Measurements from ENCODE around the gene ARHGDIG. TPM values are rescaled to one million over a fixed set of nuclear protein-coding genes. Genes with fewer than 3 reads are reported as not detected.

ARHGDIG gene
- total RNA-seq, 1 experiment from 2014 or later: 5.9 TPM

- no peak overlapping the region for H2AK5ac ChIP-seq (ENCODE audit: insufficient read length, low read length)
- H3K4me1 ChIP-seq (ENCODE audit: insufficient read depth, low read length): no peaks in the 10 kb centered on the region
- H3K79me1 ChIP-seq (ENCODE audit: insufficient read depth, low read depth, low read length, poor library complexity, severe bottlenecking): no peaks in the 10 kb centered on the region
- no peak overlapping the region for H3K9ac ChIP-seq (ENCODE audit: extremely low read depth, insufficient read length, low read length)
- H4K20me1 ChIP-seq (ENCODE audit: control insufficient read depth, insufficient read depth, insufficient read length): no peaks in the 10 kb centered on the region
- H3K36me3 Mint-ChIP-seq (ENCODE audit: insufficient read depth in 1 of 3, low read depth in 3 of 3): peaks cover 17 to 58% (median 35%) of the 10 kb centered on the region in 3 experiments; a peak in 6 of 7 replicates
- no peak overlapping the region for H3K4ac ChIP-seq (ENCODE audit: low read depth, low read length)
- H3K4me2 ChIP-seq (ENCODE audit: insufficient read depth, insufficient read length, low read length): no peak overlapping the region
- DNase-seq: no peak
- H3K23ac ChIP-seq (ENCODE audit: insufficient read length, low read depth, low read length): no peak overlapping the region
- no peak overlapping the region for H2AFZ ChIP-seq (ENCODE audit: low read length)
- H3K4me3 Mint-ChIP-seq: no peak overlapping the region; a peak in 1 of 5 replicates
- no peak overlapping the region for H3K18ac ChIP-seq (ENCODE audit: insufficient read length, low read depth, low read length)
- no peak overlapping the region for H4K91ac ChIP-seq (ENCODE audit: insufficient read length, low read depth, low read length)
- no peak overlapping the region for H2BK12ac ChIP-seq (ENCODE audit: insufficient read length, low read depth, low read length)
- no peaks in the 10 kb centered on the region for H3K9me3 ChIP-seq (ENCODE audit: control insufficient read depth, low read depth, low read length)
- WGBS (ENCODE audit: extremely low coverage, insufficient read length, low lambda C conversion rate): no CpG with 5 or more reads among the region's 19 CpGs
- H3T11ph ChIP-seq (ENCODE audit: low read length): no peak overlapping the region
- H3K79me2 ChIP-seq (ENCODE audit: insufficient read depth, low read length): no peaks in the 10 kb centered on the region
- no peak for TF ChIP-seq CTCF (conservative IDR thresholded peaks at IDR 0.05)
- H3K27ac ChIP-seq (ENCODE audit: insufficient read length, low read depth, low read length): no peak overlapping the region
- H3K27me3 ChIP-seq (ENCODE audit: insufficient read depth, low read length): no peaks in the 10 kb centered on the region
- no peak overlapping the region for H4K5ac ChIP-seq (ENCODE audit: insufficient read length, low read depth, low read length)
- no peak overlapping the region for H2BK5ac ChIP-seq (ENCODE audit: insufficient read length, low read length)
- no peaks in the 10 kb centered on the region; a peak in 1 of 4 replicates for H3K4me1 Mint-ChIP-seq
- no peak overlapping the region for H3K14ac ChIP-seq (ENCODE audit: insufficient read depth, low read length)
- H2BK120ac ChIP-seq (ENCODE audit: low read depth, low read length, poor library complexity, severe bottlenecking): no peak overlapping the region
- H3K27me3 Mint-ChIP-seq (ENCODE audit: low read depth): no peaks in the 10 kb centered on the region
- H4K8ac ChIP-seq (replicated peaks; ENCODE audit: insufficient read length, low read depth, low read length): no peak overlapping the region
- H3K27ac Mint-ChIP-seq: no peak overlapping the region
- H3K56ac ChIP-seq (ENCODE audit: insufficient read length, low read depth, low read length): no peak overlapping the region
- H3K9me3 Mint-ChIP-seq: no peaks in the 10 kb centered on the region
- no peaks in the 10 kb centered on the region for H3K23me2 ChIP-seq (ENCODE audit: insufficient read length, low read depth, low read length, poor library complexity, severe bottlenecking)
- no peak overlapping the region for H2BK20ac ChIP-seq (ENCODE audit: low read depth, low read length, poor library complexity, severe bottlenecking)
- no peak overlapping the region for H2BK15ac ChIP-seq (ENCODE audit: low read depth, low read length)
Measured at GRCh38 chr16:260326-260725, 20.1 kb upstream of the ARHGDIG start.

Data from H9 (cell line).